Astrocyte (in vitro differentiated cells and primary cell): ENCODE data around the gene EMP2. TPM values are rescaled to one million over a fixed set of nuclear protein-coding genes. Genes with fewer than 3 reads are reported as not detected.

Experiments
- DNase-seq: peaks from one replicate; pipeline ENCODE4 v3.0.0-alpha.2; 2010; ENCODE audit warnings: low read depth
- FAIRE-seq: peaks from 2 replicates; lab custom pipeline; 2011; peaks lifted over from hg19 to GRCh38; lab: Jason Lieb, UNC
- H2AFZ ChIP-seq: 2 replicates; pipeline ENCODE4 v1.6.0; 2012; ENCODE audit warnings: low read depth, low read length, inconsistent platforms
- H3K27ac ChIP-seq: 2 replicates; pipeline ENCODE4 v1.5.1; 2011; ENCODE audit warnings: low read depth, low read length, inconsistent platforms
- H3K27me3 ChIP-seq: 2 replicates; pipeline ENCODE4 v1.6.0; 2011; ENCODE audit warnings: low read length, inconsistent platforms; ENCODE audit not compliant: insufficient read depth
- H3K36me3 ChIP-seq: 2 replicates; pipeline ENCODE4 v1.5.1; 2011; ENCODE audit warnings: low read length, inconsistent platforms; ENCODE audit not compliant: insufficient read depth
- H3K4me1 ChIP-seq: 2 replicates; pipeline ENCODE4 v1.5.1; 2011; ENCODE audit warnings: low read length, inconsistent platforms; ENCODE audit not compliant: insufficient read depth
- H3K4me2 ChIP-seq: 2 replicates; pipeline ENCODE4 v1.6.0; 2012; ENCODE audit warnings: low read length, inconsistent platforms
- H3K4me3 ChIP-seq: 2 replicates; pipeline ENCODE4 v1.5.1; 2011; ENCODE audit warnings: low read depth, mild to moderate bottlenecking, low read length, inconsistent platforms; ENCODE audit not compliant: insufficient read depth
- H3K79me2 ChIP-seq: 2 replicates; pipeline ENCODE4 v1.6.0; 2012; ENCODE audit warnings: mild to moderate bottlenecking, low read length, inconsistent platforms; ENCODE audit not compliant: insufficient read depth
- H3K9ac ChIP-seq: 2 replicates; pipeline ENCODE4 v1.6.0; 2012; ENCODE audit warnings: mild to moderate bottlenecking, low read length, inconsistent platforms
- H3K9me3 ChIP-seq: 2 replicates; pipeline ENCODE4 v1.5.1; 2012; ENCODE audit warnings: low read depth, mild to moderate bottlenecking, low read length, inconsistent platforms; ENCODE audit not compliant: insufficient read depth
- H4K20me1 ChIP-seq: 2 replicates; pipeline ENCODE4 v1.6.0; 2012; ENCODE audit warnings: low read length, inconsistent platforms; ENCODE audit not compliant: insufficient read depth
- H3K27ac Mint-ChIP-seq: one replicate; pipeline ENCODE4 v1.8.0; 2021; ENCODE audit warnings: mild to moderate bottlenecking, mixed read lengths; ENCODE audit not compliant: unreplicated experiment
- H3K27me3 Mint-ChIP-seq: one replicate; pipeline ENCODE4 v1.8.0; 2021; ENCODE audit warnings: low read depth, mixed read lengths; ENCODE audit not compliant: unreplicated experiment
- H3K36me3 Mint-ChIP-seq: one replicate; pipeline ENCODE4 v1.8.0; 2021; ENCODE audit warnings: low read depth, mixed read lengths; ENCODE audit not compliant: unreplicated experiment
- H3K4me1 Mint-ChIP-seq: one replicate; pipeline ENCODE4 v1.8.0; 2021; ENCODE audit warnings: low read depth, mixed read lengths; ENCODE audit not compliant: unreplicated experiment
- H3K4me3 Mint-ChIP-seq: one replicate; pipeline ENCODE4 v1.8.0; 2021; ENCODE audit warnings: mild to moderate bottlenecking, moderate library complexity, mixed read lengths; ENCODE audit not compliant: unreplicated experiment
- H3K9me3 Mint-ChIP-seq: one replicate; pipeline ENCODE4 v1.8.0; 2021; ENCODE audit warnings: mild to moderate bottlenecking, mixed read lengths; ENCODE audit not compliant: unreplicated experiment
- EZH2 ChIP-seq: IDR thresholded peaks from 2 replicates; pipeline ENCODE4 v1.6.1; 2012; ENCODE audit warnings: mild to moderate bottlenecking, low read length, inconsistent platforms; ENCODE audit not compliant: insufficient read depth
- total RNA-seq: library from RNA; stranded (reverse); gene quantifications from 2 replicates; pipeline ENCODE4 v1.2.1, GENCODE V29; 2021
- TF ChIP-seq, protein P1 (sequence below): IDR thresholded peaks from 2 replicates; pipeline ENCODE4 v1.5.1; 2011; ENCODE audit warnings: low read depth, mild to moderate bottlenecking, inconsistent platforms, low read length, moderate library complexity; ENCODE audit not compliant: insufficient read depth

Gene EMP2
- total RNA-seq, 1 donor from 2014 or later: 1.7 TPM

DNA sequence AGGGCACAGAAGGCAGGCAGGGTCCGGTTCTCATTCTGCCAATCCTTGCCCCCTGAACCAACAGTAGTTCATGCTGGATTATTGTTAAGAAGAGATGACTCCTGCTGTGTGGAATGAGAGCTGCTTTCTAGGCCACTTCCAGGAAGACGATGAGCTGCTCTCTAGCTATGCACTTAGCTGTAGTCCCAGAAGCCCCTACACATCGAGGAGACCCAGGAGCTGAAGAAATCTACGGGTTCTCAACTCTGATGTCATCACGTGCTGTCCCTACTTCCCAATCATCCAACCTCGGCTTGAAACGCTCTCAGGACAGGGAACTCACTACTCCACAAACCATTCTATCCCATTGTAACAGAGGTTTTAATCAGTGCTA lies 29.0 kb upstream of the EMP2 start:
- FAIRE-seq: peak; percentile 81
- Histone ChIP-seq H2AFZ (peak overlapping the region; percentile 74), H3K79me2 (no peaks in the 10 kb centered on the region), H4K20me1 (no peaks in the 10 kb centered on the region), H3K4me3 (no peak overlapping the region), H3K4me2 (peak overlapping the region; percentile 65), H3K4me1 (peaks cover 12% of the 10 kb centered on the region), H3K9ac (no peak overlapping the region), H3K27me3 (no peaks in the 10 kb centered on the region), H3K36me3 (no peaks in the 10 kb centered on the region), H3K9me3 (no peaks in the 10 kb centered on the region), H3K27ac (peak overlapping the region; percentile 43)
- Mint-ChIP-seq H3K9me3 (no peaks in the 10 kb centered on the region), H3K4me3 (no peak overlapping the region), H3K4me1 (peaks cover 14% of the 10 kb centered on the region), H3K36me3 (no peaks in the 10 kb centered on the region), H3K27me3 (peaks cover 13% of the 10 kb centered on the region), H3K27ac (peak overlapping the region; percentile 91)
- TF ChIP-seq, protein P1, sequence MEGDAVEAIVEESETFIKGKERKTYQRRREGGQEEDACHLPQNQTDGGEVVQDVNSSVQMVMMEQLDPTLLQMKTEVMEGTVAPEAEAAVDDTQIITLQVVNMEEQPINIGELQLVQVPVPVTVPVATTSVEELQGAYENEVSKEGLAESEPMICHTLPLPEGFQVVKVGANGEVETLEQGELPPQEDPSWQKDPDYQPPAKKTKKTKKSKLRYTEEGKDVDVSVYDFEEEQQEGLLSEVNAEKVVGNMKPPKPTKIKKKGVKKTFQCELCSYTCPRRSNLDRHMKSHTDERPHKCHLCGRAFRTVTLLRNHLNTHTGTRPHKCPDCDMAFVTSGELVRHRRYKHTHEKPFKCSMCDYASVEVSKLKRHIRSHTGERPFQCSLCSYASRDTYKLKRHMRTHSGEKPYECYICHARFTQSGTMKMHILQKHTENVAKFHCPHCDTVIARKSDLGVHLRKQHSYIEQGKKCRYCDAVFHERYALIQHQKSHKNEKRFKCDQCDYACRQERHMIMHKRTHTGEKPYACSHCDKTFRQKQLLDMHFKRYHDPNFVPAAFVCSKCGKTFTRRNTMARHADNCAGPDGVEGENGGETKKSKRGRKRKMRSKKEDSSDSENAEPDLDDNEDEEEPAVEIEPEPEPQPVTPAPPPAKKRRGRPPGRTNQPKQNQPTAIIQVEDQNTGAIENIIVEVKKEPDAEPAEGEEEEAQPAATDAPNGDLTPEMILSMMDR: no peak
- TF ChIP-seq EZH2: no peak
- DNase-seq: peak; percentile 93

DNA sequence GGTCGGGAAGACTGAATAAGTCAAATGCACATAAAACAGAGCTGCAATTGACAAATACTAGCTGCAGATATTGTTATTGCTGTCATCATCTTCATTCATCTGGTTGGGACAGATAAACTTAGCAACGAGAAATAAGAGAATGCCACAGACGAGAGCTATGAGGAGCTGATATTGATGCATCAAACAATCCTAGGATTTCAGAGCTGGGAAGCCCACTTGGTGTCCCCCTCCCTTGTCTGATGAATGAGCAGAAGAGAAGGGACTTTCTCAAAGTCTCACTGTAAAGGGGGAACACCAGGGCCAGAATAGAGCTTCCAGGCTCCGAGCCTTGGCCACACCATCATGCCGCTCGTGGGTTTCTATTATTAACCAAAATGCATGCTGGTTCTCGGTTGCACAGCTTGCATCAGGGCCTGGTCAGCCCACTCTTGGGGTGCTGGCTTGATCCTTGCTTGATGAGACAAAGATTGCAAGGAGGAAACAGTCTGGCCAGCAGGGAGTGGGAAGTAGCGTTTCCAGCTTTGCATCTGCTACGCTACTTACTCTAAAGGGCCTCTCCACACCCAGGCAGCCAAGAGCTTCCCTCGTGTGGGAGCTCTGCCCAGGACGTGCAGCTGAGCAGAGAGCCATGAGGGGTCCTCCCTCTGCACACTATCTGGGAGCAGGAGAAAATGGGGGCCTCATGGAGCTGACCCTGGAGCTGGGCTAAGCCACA lies 28.4 kb upstream of the EMP2 start:
- Histone ChIP-seq H3K36me3 (no peaks in the 10 kb centered on the region), H3K27me3 (no peaks in the 10 kb centered on the region), H3K9me3 (no peaks in the 10 kb centered on the region), H3K9ac (no peak overlapping the region), H3K4me2 (peak overlapping the region; percentile 65), H2AFZ (peak overlapping the region; percentile 74), H3K79me2 (no peaks in the 10 kb centered on the region), H4K20me1 (no peaks in the 10 kb centered on the region), H3K4me3 (no peak overlapping the region), H3K27ac (peak overlapping the region; percentile 43), H3K4me1 (peaks cover 12% of the 10 kb centered on the region)
- peak; percentile 54 for DNase-seq
- FAIRE-seq: no peak
- TF ChIP-seq EZH2: no peak
- TF ChIP-seq, protein P1: no peak
- Mint-ChIP-seq H3K4me3 (no peak overlapping the region), H3K27me3 (peaks cover 13% of the 10 kb centered on the region), H3K9me3 (no peaks in the 10 kb centered on the region), H3K27ac (no peak overlapping the region), H3K4me1 (peaks cover 14% of the 10 kb centered on the region), H3K36me3 (no peaks in the 10 kb centered on the region)

DNA sequence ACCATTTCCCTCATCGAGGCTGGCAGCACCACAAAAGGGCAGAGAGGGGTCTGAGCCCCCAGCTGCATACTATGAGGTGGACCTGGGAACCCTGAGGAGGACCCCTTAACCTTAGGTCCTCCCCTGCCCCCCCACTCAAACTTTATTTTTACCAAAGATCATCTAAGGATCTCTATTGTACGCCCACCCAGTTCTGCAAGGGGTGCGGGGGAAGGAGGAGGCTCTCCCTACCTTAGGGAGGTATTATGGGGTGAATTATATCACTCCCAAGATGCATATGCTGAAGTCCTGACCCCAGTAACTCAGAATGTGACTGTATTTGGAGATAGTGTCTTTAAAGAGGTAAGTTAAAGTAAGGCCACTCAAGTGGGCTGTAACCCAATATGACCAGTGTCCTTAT lies 26.8 kb upstream of the EMP2 start:
- Histone ChIP-seq H3K27ac (no peak overlapping the region), H3K9me3 (no peaks in the 10 kb centered on the region), H3K4me3 (no peak overlapping the region), H3K4me2 (no peak overlapping the region), H3K9ac (no peak overlapping the region), H3K79me2 (no peaks in the 10 kb centered on the region), H3K36me3 (no peaks in the 10 kb centered on the region), H4K20me1 (no peaks in the 10 kb centered on the region), H3K27me3 (no peaks in the 10 kb centered on the region), H2AFZ (no peak overlapping the region), H3K4me1 (peaks cover 12% of the 10 kb centered on the region)
- Mint-ChIP-seq H3K9me3 (no peaks in the 10 kb centered on the region), H3K4me3 (no peak overlapping the region), H3K27ac (no peak overlapping the region), H3K27me3 (peaks cover 24% of the 10 kb centered on the region), H3K36me3 (no peaks in the 10 kb centered on the region), H3K4me1 (peaks cover 14% of the 10 kb centered on the region)
- FAIRE-seq: no peak
- DNase-seq: no peak
- no peak for TF ChIP-seq EZH2
- TF ChIP-seq, protein P1: no peak
